ENCODE data around the gene SKIC3. TPM values are rescaled to one million over a fixed set of nuclear protein-coding genes. Genes with fewer than 3 reads are reported as not detected.

SKIC3 gene
- total RNA-seq, 1 experiment from 2014 or later: 37.6 TPM

DNA sequence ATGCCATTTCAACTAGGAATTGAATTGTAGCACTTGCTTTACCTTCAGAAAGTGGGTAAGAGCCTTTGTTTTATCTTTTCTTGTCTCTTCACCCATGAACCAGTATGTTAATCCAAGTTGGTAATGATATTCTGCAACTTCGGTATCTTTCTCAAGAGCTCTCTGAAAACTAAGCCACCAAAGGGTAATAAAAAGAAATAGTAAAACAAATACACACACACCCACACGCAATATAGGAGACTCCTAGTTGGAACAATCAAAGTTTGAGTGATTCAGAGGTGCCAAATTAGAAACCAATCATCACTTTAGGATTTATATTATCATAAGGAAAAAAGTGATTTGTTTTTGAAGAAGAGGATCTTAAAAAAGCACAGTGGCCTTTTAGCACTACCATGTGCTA, 30.4 kb downstream of the SKIC3 start:
- H3K27me3 ChIP-seq (ENCODE audit: low read length): no peaks in the 10 kb centered on the region
- H3K9me2 ChIP-seq (replicated peaks; ENCODE audit: low read length): no peaks in the 10 kb centered on the region
- no TSS peak for BruUV-seq (replicated peaks)
- no peaks in the 10 kb centered on the region for H3K4me1 ChIP-seq (ENCODE audit: insufficient read depth, low read length)
- H3K36me3 ChIP-seq (ENCODE audit: low read depth, low read length): peaks cover 12% of the 10 kb centered on the region
- no peaks in the 10 kb centered on the region for H3K9me3 ChIP-seq (ENCODE audit: low read length)
- H3K27ac ChIP-seq (ENCODE audit: low read length): no peak overlapping the region
- no peaks in the 10 kb centered on the region for H3F3A ChIP-seq (ENCODE audit: low read length, unreplicated experiment)
- no peaks in the 10 kb centered on the region for H4K20me1 ChIP-seq (ENCODE audit: low read length)
- H3K4me3 ChIP-seq (ENCODE audit: low read length): no peak overlapping the region
- H3K79me2 ChIP-seq (ENCODE audit: low read length): no peaks in the 10 kb centered on the region
- no peak overlapping the region for H3K9ac ChIP-seq (ENCODE audit: low read length)
- no peak for DNase-seq
- POLR2A ChIA-PET (ENCODE audit: unreplicated experiment): no interaction called here
- CTCF ChIA-PET: no interaction called here
- H2AFZ ChIP-seq (ENCODE audit: low read length): no peak overlapping the region
- intact Hi-C loops (cut with micrococcal nuclease): no loop called here
- no peak for ATAC-seq
- no peak overlapping the region for H3K4me2 ChIP-seq (ENCODE audit: low read length)
- TF ChIP-seq EZH2phosphoT487 (IDR thresholded peaks at IDR 0.05; ENCODE audit: borderline replicate concordance, low read length) (no peak), EZH2 (IDR thresholded peaks at IDR 0.05; ENCODE audit: low read length, unreplicated experiment) (no peak)
- TF ChIP-seq, protein P1, sequence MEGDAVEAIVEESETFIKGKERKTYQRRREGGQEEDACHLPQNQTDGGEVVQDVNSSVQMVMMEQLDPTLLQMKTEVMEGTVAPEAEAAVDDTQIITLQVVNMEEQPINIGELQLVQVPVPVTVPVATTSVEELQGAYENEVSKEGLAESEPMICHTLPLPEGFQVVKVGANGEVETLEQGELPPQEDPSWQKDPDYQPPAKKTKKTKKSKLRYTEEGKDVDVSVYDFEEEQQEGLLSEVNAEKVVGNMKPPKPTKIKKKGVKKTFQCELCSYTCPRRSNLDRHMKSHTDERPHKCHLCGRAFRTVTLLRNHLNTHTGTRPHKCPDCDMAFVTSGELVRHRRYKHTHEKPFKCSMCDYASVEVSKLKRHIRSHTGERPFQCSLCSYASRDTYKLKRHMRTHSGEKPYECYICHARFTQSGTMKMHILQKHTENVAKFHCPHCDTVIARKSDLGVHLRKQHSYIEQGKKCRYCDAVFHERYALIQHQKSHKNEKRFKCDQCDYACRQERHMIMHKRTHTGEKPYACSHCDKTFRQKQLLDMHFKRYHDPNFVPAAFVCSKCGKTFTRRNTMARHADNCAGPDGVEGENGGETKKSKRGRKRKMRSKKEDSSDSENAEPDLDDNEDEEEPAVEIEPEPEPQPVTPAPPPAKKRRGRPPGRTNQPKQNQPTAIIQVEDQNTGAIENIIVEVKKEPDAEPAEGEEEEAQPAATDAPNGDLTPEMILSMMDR (conservative IDR thresholded peaks at IDR 0.05; ENCODE audit: low read depth, low read length): no peak

DNA sequence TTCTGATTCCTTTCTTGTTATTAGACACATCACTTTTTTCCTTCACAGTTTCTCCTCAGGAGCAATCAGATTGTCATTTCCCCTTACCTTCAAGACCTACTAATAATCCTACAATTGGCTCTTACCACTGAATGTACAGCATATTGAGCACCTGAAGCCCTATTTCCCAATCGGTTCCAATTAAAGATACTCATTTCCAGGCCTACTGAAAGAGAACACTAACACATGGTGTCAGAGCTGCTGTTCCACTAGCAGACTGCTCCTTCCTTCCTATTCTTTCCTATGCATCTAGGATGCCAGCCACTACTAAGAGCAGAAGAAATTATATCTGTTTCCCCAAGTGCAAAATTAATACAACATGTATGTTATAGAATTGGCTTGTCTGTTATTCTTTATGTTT, 34.6 kb downstream of the SKIC3 start:
- no peaks in the 10 kb centered on the region for H3K27me3 ChIP-seq (ENCODE audit: low read length)
- H3K9me3 ChIP-seq (ENCODE audit: low read length): no peaks in the 10 kb centered on the region
- peaks cover 9% of the 10 kb centered on the region; the same call in 1 of the 2 replicates for H3K36me3 ChIP-seq (ENCODE audit: low read depth, low read length)
- DNase-seq (no peak), ATAC-seq (no peak)
- H3K79me2 ChIP-seq (ENCODE audit: low read length): no peaks in the 10 kb centered on the region
- H4K20me1 ChIP-seq (ENCODE audit: low read length): no peaks in the 10 kb centered on the region
- no peak overlapping the region for H3K4me3 ChIP-seq (ENCODE audit: low read length)
- H3K9me2 ChIP-seq (replicated peaks; ENCODE audit: low read length): no peaks in the 10 kb centered on the region
- H3K4me1 ChIP-seq (ENCODE audit: insufficient read depth, low read length): no peaks in the 10 kb centered on the region
- no peaks in the 10 kb centered on the region for H3F3A ChIP-seq (ENCODE audit: low read length, unreplicated experiment)
- H3K9ac ChIP-seq (ENCODE audit: low read length): no peak overlapping the region
- intact Hi-C loops (cut with micrococcal nuclease): no loop called here
- no peak overlapping the region for H3K27ac ChIP-seq (ENCODE audit: low read length)
- POLR2A ChIA-PET (ENCODE audit: unreplicated experiment): no interaction called here
- H2AFZ ChIP-seq (ENCODE audit: low read length): no peak overlapping the region
- H3K4me2 ChIP-seq (ENCODE audit: low read length): no peak overlapping the region
- BruUV-seq (replicated peaks): no TSS peak
- CTCF ChIA-PET: no interaction called here
- TF ChIP-seq EZH2phosphoT487 (IDR thresholded peaks at IDR 0.05; ENCODE audit: borderline replicate concordance, low read length) (no peak), EZH2 (IDR thresholded peaks at IDR 0.05; ENCODE audit: low read length, unreplicated experiment) (no peak)
- TF ChIP-seq, protein P1 (conservative IDR thresholded peaks at IDR 0.05; ENCODE audit: low read depth, low read length): no peak

DNA sequence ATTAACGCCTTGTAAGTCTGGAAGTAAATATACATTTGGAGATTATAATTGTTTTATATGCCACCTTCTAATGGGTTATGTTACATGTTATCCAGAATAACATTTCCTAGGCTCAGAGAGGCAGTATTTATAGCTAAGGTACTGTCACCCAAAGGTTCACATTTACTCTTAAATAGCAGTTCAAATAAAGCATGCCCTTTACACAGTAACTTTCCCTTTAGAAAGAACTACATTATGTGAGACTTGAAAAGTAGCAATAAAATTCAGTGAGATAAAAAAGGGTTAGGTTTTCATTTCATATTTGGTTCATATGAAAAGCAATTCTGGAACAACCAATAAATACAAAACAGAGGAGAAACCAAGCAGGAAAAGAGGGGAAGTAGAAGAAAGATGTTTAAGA, 35.1 kb downstream of the SKIC3 start:
- no peaks in the 10 kb centered on the region for H3K4me1 ChIP-seq (ENCODE audit: insufficient read depth, low read length)
- H3K27me3 ChIP-seq (ENCODE audit: low read length): no peaks in the 10 kb centered on the region
- no peaks in the 10 kb centered on the region for H3K79me2 ChIP-seq (ENCODE audit: low read length)
- no TSS peak for BruUV-seq (replicated peaks)
- H3K36me3 ChIP-seq (ENCODE audit: low read depth, low read length): peaks cover 14% of the 10 kb centered on the region; the same call in 1 of the 2 replicates
- CTCF ChIA-PET: no interaction called here
- TF ChIP-seq EZH2phosphoT487 (IDR thresholded peaks at IDR 0.05; ENCODE audit: borderline replicate concordance, low read length): no peak
- no peak for TF ChIP-seq EZH2 (IDR thresholded peaks at IDR 0.05; ENCODE audit: low read length, unreplicated experiment)
- TF ChIP-seq, protein P1 (conservative IDR thresholded peaks at IDR 0.05; ENCODE audit: low read depth, low read length): no peak
- H3F3A ChIP-seq (ENCODE audit: low read length, unreplicated experiment): no peaks in the 10 kb centered on the region
- no peak overlapping the region for H2AFZ ChIP-seq (ENCODE audit: low read length)
- no peak overlapping the region for H3K4me3 ChIP-seq (ENCODE audit: low read length)
- H3K9me3 ChIP-seq (ENCODE audit: low read length): no peaks in the 10 kb centered on the region
- H4K20me1 ChIP-seq (ENCODE audit: low read length): no peaks in the 10 kb centered on the region
- DNase-seq (no peak), ATAC-seq (no peak)
- intact Hi-C loops (cut with micrococcal nuclease): no loop called here
- POLR2A ChIA-PET (ENCODE audit: unreplicated experiment): no interaction called here
- no peak overlapping the region for H3K4me2 ChIP-seq (ENCODE audit: low read length)
- no peak overlapping the region for H3K27ac ChIP-seq (ENCODE audit: low read length)
- H3K9ac ChIP-seq (ENCODE audit: low read length): no peak overlapping the region
- H3K9me2 ChIP-seq (replicated peaks; ENCODE audit: low read length): no peaks in the 10 kb centered on the region

All from PC-3 (cell line).